DMS153 treated with DMSO at 0.1 percent for 48 hours (cell line): Measurements from ENCODE around the gene NACC2.
A peak's percentile ranks its signal among the peaks of the same experiment; 100 is the strongest.
"Not testable (repeated sequence)": the region's sequence is repeated elsewhere in the genome, so short reads cannot be mapped to it uniquely, and the experiment has no call there.

Source experiments
- DNase-seq: peaks from one replicate; lab custom pipeline; 2025; ENCODE audit not compliant: unreplicated experiment; lab: John Stamatoyannopoulos, UW

The NACC2 gene

GRCh38 chr9:136111190-136111589, 16.1 kb upstream of the NACC2 start:
- DNase-seq, result no peak

- no peak for DNase-seq
Measured at GRCh38 chr9:136110082-136111061, 15.3 kb upstream of the NACC2 start.

DNA sequence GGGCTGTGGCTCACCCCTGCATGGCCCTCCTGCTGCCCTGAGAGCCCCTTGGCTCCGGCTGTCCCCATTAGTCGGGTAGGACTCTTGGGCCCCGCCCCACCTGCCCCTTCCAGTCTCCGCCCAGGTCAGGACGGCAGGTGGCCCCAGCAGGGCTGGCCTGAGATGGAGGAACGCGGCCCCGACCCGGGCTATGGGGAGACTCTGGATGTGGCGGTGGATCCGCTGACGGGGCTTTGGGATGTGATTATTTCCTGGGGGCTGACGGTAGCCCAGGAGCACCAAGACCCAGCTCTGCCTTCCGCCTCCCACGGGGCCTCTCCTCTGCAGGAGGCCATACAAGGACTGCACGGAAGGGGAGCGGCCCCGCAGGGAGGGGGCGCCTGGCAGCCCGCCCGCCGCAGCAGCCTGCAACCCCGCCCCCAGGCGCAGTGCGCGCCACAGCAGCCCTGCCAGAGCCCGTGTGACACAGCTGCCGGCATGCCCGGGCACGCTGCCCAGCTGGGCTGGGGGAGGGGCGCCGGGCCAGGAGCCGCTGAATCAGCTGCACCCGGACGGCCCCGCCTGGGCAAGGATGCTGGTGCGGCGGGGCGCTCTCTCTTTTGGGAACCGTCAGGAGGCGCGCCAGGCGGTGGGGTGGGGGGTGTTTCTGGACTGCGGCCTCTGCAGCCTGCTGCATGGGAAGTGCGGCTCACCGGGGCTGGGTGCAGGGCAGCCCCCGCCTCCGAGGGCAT, 14.4 kb upstream of the NACC2 start:
- DNase-seq, result peak; percentile 92

DNA sequence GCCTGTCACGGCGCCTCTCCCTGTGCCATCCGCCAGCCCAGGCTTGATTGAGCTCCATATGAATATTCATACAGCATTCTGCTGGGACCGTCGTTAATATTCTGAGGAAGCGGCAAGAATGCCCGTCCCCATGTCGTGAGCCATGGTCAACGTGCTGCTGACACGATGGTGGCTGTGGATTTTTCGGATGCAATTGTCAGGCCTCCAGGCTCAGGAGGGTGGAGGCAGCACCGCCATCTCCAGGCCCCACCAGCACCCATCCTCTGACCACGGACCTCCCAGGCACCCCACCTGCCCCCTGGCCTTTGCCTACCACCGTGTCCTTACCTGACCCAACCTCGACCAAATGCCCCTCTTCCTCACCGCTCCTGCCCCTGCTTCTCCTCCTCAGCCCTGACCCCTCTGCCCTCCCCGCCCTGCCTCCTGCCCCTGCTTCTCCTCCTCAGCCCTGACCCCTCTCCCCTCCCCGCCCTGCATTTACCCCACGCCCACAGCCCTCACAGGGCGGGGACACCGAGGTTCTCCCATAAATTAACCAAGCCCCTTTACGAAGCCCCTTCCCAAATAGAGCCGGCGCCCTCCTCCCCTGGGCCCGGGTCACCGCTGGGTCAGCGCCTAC, 13.7 kb upstream of the NACC2 start:
- DNase-seq, result no peak

- peak; percentile 89 for DNase-seq
Measured at GRCh38 chr9:136107953-136108647, 13.0 kb upstream of the NACC2 start.

DNA sequence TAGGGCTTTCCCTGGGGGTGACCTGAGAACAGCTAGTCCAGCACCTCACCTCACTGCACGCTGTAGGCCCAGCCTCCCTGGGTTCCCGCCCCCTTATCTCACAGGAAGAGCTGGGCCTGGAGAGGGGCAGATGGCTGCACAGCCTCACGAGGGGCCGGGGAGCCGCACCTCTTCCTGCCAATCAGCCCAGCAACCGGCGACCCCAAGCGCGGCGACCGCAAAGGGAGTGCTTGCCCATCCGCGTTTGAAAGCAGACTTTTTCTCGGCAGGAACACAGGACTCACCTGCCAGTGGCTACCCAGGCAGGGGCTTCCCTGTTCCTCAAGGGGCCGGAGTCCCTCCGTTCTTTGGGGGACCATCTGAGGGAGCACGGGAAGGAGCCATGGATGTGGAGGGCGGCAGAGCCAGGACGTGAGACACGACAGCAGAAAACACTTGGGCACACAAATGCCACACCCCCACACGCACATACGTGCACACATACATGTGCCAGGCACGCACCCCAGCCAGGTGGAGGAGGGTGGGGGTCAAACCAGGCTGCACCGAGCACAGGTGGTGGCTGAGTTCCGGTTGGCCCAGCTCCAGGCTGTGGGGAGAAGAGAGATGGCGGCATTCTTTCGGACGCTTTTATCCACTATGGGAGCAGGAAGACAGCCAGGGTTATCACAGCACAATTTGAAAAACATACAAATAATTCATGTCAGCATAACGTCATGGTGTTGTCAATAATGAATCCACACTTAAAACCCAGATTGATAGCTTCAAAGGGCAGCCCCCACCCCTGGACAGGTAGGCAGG, 12.3 kb upstream of the NACC2 start:
- peak; percentile 84 for DNase-seq

DNA sequence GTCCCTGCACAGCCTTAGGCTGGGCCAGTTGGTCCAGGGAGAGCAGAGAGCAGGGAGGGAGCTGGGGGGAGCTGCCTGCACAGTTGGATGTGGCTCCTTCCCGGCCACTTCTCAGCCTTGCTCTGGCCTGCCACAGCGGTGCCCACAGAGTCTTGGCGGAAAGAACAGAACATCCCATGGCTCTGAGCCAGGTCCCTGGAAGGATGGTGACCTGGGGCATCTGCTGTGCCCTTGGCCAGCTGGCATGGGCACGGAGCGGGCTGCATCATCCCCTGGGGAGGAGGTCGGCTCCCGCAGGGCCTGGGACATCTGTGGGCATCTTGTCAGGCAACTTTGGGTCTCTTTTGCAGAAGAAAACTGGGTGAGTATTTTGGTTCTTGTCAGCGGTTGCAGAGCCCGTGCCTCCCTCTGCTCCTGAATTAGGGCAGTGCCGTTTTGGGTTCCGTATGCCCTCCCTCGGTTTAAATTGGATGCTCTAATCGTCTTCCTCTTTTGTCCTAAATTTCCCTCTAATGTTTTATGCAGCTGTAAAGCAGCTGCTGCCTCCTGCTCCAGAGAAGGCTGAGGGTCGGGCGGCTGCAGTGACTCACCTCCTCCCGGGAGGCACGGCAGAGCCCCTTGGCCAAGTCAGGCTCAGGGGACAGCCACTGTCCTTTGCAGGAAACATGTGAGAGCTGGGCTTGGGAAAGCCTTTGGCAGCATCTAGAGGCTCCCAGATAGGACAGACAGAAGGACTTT, 10.5 kb upstream of the NACC2 start:
- no peak for DNase-seq

DNA sequence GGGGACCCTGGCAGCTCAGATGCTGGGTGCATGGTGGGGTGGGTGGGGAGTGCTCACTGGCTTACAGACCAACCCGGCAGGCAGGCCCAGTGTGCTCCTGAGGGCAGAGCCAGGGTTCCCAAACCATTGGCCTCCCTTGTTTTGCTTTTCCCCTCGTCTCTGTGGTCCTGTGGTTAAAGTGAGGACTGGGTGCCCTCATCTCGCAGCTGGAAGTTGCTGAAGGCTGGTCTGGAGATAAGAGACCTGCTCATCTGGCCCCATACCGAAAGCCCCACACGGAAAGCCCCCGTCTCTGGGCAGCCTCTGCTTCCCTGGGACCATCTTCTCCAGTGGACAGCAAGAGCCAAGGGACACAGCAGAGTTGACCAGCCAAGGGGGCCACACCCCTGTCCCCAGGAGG, 9.8 kb upstream of the NACC2 start:
- DNase-seq, result no peak

DNA sequence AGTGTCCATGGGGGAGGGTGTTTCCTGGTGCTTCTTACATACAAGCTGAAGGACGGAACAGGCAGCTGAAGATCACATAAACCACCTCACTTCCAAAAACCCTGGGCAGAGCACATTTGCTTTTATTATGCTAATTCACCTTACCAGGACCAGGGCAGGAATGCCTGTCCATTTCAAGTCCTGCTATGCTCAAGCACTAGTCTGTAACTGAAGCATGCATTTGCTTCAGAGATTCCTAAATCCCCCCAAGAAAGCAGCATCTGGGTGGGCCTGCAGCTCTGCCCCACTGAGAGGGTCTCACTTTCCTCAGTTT, 9.4 kb upstream of the NACC2 start:
- no peak for DNase-seq

- DNase-seq, result peak; percentile 88
Measured at GRCh38 chr9:136103651-136104487, 8.8 kb upstream of the NACC2 start.

GRCh38 chr9:136101615-136102074, 6.6 kb upstream of the NACC2 start:
- DNase-seq, result not testable (repeated sequence)

GRCh38 chr9:136100700-136101614, 5.9 kb upstream of the NACC2 start:
- DNase-seq, result peak; percentile 25

DNA sequence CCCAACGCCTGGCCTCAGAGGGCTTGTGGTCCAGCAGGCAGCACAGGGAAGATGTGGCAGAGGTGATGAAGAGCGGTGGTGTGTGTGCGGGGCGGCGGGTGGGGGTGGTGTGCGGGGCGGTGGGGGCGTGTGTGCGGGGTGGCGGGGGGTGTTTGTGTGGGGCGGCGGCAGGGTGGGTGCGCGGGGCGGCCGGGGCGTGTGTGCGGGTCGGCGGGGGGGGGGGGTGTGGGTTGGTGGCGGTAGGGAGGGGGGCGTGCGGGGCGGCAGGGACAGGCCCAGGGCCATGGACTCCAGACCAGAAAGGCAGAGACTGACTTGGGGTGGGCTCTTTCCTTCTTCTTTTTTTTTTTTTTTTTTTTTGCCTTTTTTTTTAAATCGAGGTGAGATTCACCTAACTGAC, 4.5 kb upstream of the NACC2 start:
- DNase-seq, result no peak

DNA sequence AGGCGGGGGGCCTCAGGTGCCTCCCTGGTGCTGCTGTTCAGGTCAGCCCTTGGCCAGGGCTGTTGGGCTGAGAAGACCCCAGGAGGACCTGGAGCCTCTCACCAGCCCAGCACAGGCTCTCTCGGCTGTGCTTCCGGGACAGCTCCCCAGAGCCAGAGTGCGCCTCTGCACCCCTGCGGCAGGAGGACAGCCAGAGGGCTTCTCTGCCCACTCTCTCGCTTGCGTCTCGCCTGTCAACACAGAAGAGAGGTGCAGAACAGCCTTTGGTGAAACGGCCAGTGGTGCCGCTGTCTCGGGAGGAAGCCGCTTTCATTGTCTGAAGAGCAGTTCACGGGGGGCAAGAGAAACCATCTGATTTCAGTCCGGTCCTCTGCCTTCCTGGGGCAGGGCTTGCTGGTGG, 3.8 kb upstream of the NACC2 start:
- no peak for DNase-seq

GRCh38 chr9:136098210-136098609, 3.1 kb upstream of the NACC2 start:
- no peak for DNase-seq

DNA sequence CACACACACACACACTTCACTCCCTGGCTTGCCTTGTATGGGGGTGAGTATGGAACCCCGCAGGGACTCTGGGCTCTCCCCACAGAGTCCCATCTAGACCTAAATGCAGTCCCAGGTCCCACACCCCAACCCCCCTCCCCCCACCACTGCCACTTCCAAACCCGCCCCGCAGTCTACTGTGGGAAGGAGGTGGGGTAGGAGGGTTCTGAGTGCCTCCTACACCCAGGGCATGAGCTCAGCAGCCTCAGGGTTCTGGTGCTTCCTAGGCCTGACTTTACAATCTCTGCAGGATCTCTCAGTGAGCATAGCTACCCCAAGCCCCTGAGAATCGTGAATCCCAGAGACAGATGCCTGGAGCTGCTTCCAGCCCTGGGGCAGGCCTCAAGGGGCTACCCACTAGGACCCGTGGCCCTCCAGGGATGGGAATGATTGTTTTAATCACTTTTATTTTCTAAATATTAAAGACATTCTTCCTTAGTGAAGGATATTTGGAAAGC, 1.5 kb upstream of the NACC2 start:
- DNase-seq, result no peak
